Fibroblast of mammary gland (primary cell): ENCODE results near the gene ZSCAN16.
A peak's percentile ranks its signal among the peaks of the same experiment; 100 is the strongest.

Source experiments
- DNase-seq: peaks from one replicate; pipeline ENCODE4 v3.0.0-alpha.2; 2010; ENCODE audit warnings: low read depth
- H3K4me3 ChIP-seq: 2 replicates; pipeline ENCODE4 v1.5.1; 2011; ENCODE audit warnings: low read depth, mild to moderate bottlenecking, low read length, moderate library complexity; ENCODE audit not compliant: control insufficient read depth
- TF ChIP-seq, protein P1 (sequence below): conservative IDR thresholded peaks from 2 replicates; pipeline ENCODE4 v1.5.1; 2011; ENCODE audit warnings: low read depth, low read length, inconsistent platforms; ENCODE audit not compliant: control insufficient read depth, insufficient read depth

The ZSCAN16 gene

DNA sequence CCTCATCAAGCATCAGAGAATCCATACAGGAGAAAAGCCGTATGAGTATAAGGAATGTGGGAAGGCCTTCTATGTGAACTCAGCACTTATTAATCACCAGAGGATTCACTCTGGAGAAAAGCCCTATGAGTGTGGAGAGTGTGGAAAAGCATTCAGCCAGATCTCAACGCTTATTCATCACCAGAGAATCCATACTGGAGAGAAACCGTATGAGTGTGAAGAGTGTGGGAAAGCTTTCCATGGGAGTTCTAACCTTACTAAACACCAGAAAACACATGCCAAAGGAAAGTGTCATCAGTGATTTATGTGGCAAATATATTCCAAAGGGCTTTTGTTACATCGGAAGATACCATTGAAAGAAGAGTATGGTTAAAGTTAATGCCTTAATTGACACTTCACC, 42.7 kb downstream of the ZSCAN16 start:
- DNase-seq: peak; percentile 85
- TF ChIP-seq, protein P1, sequence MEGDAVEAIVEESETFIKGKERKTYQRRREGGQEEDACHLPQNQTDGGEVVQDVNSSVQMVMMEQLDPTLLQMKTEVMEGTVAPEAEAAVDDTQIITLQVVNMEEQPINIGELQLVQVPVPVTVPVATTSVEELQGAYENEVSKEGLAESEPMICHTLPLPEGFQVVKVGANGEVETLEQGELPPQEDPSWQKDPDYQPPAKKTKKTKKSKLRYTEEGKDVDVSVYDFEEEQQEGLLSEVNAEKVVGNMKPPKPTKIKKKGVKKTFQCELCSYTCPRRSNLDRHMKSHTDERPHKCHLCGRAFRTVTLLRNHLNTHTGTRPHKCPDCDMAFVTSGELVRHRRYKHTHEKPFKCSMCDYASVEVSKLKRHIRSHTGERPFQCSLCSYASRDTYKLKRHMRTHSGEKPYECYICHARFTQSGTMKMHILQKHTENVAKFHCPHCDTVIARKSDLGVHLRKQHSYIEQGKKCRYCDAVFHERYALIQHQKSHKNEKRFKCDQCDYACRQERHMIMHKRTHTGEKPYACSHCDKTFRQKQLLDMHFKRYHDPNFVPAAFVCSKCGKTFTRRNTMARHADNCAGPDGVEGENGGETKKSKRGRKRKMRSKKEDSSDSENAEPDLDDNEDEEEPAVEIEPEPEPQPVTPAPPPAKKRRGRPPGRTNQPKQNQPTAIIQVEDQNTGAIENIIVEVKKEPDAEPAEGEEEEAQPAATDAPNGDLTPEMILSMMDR: no peak
- no peak overlapping the region for H3K4me3 ChIP-seq

DNA sequence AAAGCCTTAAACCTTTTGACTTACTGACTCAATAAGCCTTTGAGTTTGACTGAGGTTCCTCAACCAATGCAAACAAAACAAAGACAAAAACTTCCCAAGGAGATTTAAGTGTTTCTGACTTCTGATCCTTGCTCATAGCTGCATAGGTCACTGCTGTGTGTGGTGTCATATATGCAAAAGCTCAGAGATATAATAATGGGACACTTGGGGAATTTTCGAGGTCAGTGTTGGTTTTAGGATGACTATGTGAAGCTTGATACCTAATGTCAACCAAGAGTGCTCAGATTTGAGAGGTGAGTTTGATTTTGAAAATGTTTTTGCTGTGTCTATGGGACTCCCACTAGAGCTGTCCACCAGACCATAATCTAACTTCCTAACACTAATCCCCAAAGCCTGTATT, 43.5 kb downstream of the ZSCAN16 start:
- no peak overlapping the region for H3K4me3 ChIP-seq
- TF ChIP-seq, protein P1: no peak
- no peak for DNase-seq

DNA sequence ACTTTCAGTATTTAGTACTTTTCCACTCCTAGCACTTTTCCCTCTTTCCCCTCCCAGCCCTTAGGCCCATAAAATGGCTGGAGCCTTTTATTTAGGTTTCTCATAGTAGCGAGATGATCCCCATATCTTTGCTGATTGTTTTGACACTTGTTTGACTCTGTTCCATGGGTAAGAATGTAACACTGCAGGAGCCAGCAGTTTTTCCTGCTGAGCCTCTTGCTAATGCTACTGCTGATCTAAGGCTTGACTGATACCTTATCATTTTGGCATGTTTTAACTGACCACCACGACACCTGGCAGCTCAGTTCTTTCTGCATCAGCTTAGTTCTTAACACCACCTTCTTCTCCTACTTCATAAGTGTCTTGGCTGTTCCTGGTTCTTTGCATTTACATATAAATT, 46.9 kb downstream of the ZSCAN16 start:
- no peak for DNase-seq
- no peak overlapping the region for H3K4me3 ChIP-seq
- TF ChIP-seq, protein P1: no peak

DNA sequence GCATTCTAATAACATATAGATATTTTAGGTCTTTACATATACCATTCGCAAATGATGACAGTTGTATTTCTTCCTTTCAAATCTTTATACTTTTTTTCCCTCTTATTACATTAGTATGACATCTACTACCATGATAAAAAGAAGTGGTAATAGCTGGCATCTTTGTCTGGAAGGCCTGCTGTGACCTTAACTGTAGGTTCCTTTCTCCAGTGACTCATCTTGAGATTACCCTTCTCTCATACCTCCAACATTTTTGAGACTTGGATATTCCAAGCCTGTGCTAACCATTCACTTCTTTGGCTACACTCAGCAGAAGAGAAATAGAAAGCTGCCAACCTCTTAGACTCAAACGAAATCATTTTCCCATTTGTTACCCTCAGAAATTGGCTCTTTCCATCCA, 47.6 kb downstream of the ZSCAN16 start:
- H3K4me3 ChIP-seq: no peak overlapping the region
- TF ChIP-seq, protein P1: no peak
- DNase-seq: no peak

DNA sequence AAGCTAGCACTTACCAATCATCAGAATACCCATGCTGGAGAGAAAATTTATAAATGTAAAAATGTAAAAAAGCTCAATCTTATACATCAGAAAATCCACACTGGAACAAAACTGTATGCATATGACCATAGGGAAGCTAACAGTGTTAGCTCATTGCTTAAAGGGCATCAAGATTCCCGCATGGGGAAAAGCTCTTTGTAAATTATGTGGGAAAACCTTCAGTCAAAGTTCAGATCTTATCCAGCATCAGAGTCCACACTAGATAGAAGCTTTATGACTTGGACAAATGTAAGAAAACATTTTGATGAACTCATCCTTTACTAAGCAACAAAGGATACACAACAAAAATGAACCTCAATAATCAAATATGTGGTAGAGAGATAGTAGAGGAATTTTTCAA, 52.0 kb downstream of the ZSCAN16 start:
- H3K4me3 ChIP-seq: no peak overlapping the region
- DNase-seq: no peak
- TF ChIP-seq, protein P1: no peak
